Prostate gland (tissue), 2 donors: ENCODE data around the gene SESN1.

Experiments
- CTCF ChIP-seq, 4 experiments: fragments of 200-600 bp in 2 of 4; fragments of 450-650 bp in 2 of 4; sonication (generic) in 2 of 4; IDR thresholded peaks; 1 replicate in 3 of 4; 2 replicates in 1 of 4; pipeline ENCODE4 v1.5.1; 2016 to 2019; ENCODE audit warnings: antibody characterized with exemption in 4 of 4, mild to moderate bottlenecking in 2 of 4, moderate library complexity in 2 of 4
- POLR2AphosphoS5 ChIP-seq: sonication (generic); formaldehyde crosslinking; IDR thresholded peaks from one replicate; pipeline ENCODE4 v1.6.1; 2017; ENCODE audit warnings: antibody characterized with exemption

GRCh38 chr6:109000289-109000688 lies 94.4 kb downstream of the SESN1 start:
- TF ChIP-seq CTCF (IDR thresholded peaks at IDR 0.05) (no peak), POLR2AphosphoS5 (no peak)
